Endothelial cell (in vitro differentiated cells): Measurements from ENCODE around the gene SLC38A10. TPM values are rescaled to one million over a fixed set of nuclear protein-coding genes. Genes with fewer than 3 reads are reported as not detected.

Experiments
- DNase-seq: peaks from one replicate; pipeline ENCODE4 v3.0.0; 2021; ENCODE audit warnings: low spot score
- H3K27ac Mint-ChIP-seq: one replicate; pipeline ENCODE4 v1.8.0; 2021; ENCODE audit warnings: mixed read lengths, inconsistent platforms; ENCODE audit not compliant: unreplicated experiment
- H3K27me3 Mint-ChIP-seq: one replicate; pipeline ENCODE4 v1.8.0; 2021; ENCODE audit warnings: mild to moderate bottlenecking, moderate library complexity, mixed read lengths, inconsistent platforms; ENCODE audit not compliant: unreplicated experiment
- H3K36me3 Mint-ChIP-seq: one replicate; pipeline ENCODE4 v1.8.0; 2021; ENCODE audit warnings: mild to moderate bottlenecking, low read depth, mixed read lengths, inconsistent platforms; ENCODE audit not compliant: unreplicated experiment
- H3K4me1 Mint-ChIP-seq: one replicate; pipeline ENCODE4 v1.8.0; 2021; ENCODE audit warnings: mild to moderate bottlenecking, mixed read lengths, inconsistent platforms; ENCODE audit not compliant: unreplicated experiment
- H3K4me3 Mint-ChIP-seq: one replicate; pipeline ENCODE4 v1.8.0; 2021; ENCODE audit warnings: mild to moderate bottlenecking, mixed read lengths, inconsistent platforms; ENCODE audit not compliant: unreplicated experiment
- H3K9me3 Mint-ChIP-seq: one replicate; pipeline ENCODE4 v1.8.0; 2021; ENCODE audit warnings: mixed read lengths, inconsistent platforms; ENCODE audit not compliant: unreplicated experiment
- CTCF ChIP-seq: fragments of 200-600 bp; sonication (generic); IDR thresholded peaks from one replicate; pipeline ENCODE4 v1.5.0; 2021; ENCODE audit warnings: antibody characterized with exemption; ENCODE audit not compliant: unreplicated experiment
- total RNA-seq: library from RNA; stranded (reverse); fragmentation: NEBNext Ultra II Directional; extraction: Animal tissue kit (Norgen Biotek cat#: 25700); gene quantifications from one replicate; pipeline ENCODE4 v1.2.1, GENCODE V29; 2021; ENCODE audit not compliant: unreplicated experiment

The SLC38A10 gene
- total RNA-seq, 1 donor from 2014 or later = 57.2 TPM

GRCh38 chr17:81247339-81247990, 47.6 kb downstream of the SLC38A10 start:
- H3K36me3 Mint-ChIP-seq = peaks cover 10% of the 10 kb centered on the region
- no peak for TF ChIP-seq CTCF
- H3K27me3 Mint-ChIP-seq = peaks cover 17% of the 10 kb centered on the region
- H3K9me3 Mint-ChIP-seq = no peaks in the 10 kb centered on the region
- H3K4me1 Mint-ChIP-seq = no peaks in the 10 kb centered on the region
- no peak for DNase-seq
- no peak overlapping the region for H3K27ac Mint-ChIP-seq
- H3K4me3 Mint-ChIP-seq = no peak overlapping the region

- DNase-seq = no peak
- Mint-ChIP-seq H3K4me1 (no peaks in the 10 kb centered on the region), H3K27me3 (peaks cover 20% of the 10 kb centered on the region), H3K36me3 (peaks cover 10% of the 10 kb centered on the region), H3K4me3 (no peak overlapping the region), H3K9me3 (no peaks in the 10 kb centered on the region), H3K27ac (peak overlapping the region; percentile 67)
- TF ChIP-seq CTCF = no peak
These were observed 48.3 kb downstream of the SLC38A10 start for GRCh38 chr17:81246679-81247338.

GRCh38 chr17:81246343-81246670, 48.8 kb downstream of the SLC38A10 start:
- TF ChIP-seq CTCF = no peak
- no peak for DNase-seq
- Mint-ChIP-seq H3K4me1 (no peaks in the 10 kb centered on the region), H3K27me3 (peaks cover 20% of the 10 kb centered on the region), H3K9me3 (no peaks in the 10 kb centered on the region), H3K27ac (no peak overlapping the region), H3K36me3 (peaks cover 10% of the 10 kb centered on the region), H3K4me3 (no peak overlapping the region)

- no peak overlapping the region for H3K4me3 Mint-ChIP-seq
- peaks cover 22% of the 10 kb centered on the region for H3K27me3 Mint-ChIP-seq
- H3K9me3 Mint-ChIP-seq = no peaks in the 10 kb centered on the region
- no peak overlapping the region for H3K27ac Mint-ChIP-seq
- peaks cover 10% of the 10 kb centered on the region for H3K36me3 Mint-ChIP-seq
- H3K4me1 Mint-ChIP-seq = no peaks in the 10 kb centered on the region
- no peak for DNase-seq
- no peak for TF ChIP-seq CTCF
These were observed 49.3 kb downstream of the SLC38A10 start for GRCh38 chr17:81245665-81246342.
